PFSK-1 (cell line): ENCODE results near the gene LRRIQ1.

ENCODE experiments used
- FOXP2 ChIP-seq: optimal IDR thresholded peaks from 2 replicates; pipeline ENCODE3; 2011; ENCODE audit warnings: borderline replicate concordance, control low read depth, inconsistent platforms; ENCODE audit not compliant: insufficient read depth; ENCODE audit errors: extremely low read length, extremely low read depth
- POLR2AphosphoS5 ChIP-seq: IDR thresholded peaks from 2 replicates; pipeline ENCODE4 v1.6.1; 2012; ENCODE audit warnings: low read depth, mild to moderate bottlenecking, control low read depth, low read length, moderate library complexity
- SIN3A ChIP-seq: IDR thresholded peaks from 2 replicates; pipeline ENCODE4 v1.6.1; 2012; ENCODE audit warnings: mild to moderate bottlenecking, low read length, moderate library complexity, borderline replicate concordance; ENCODE audit not compliant: insufficient read depth
- TAF1 ChIP-seq: IDR thresholded peaks from 2 replicates; pipeline ENCODE4 v1.6.1; 2012; ENCODE audit warnings: low read length, control low read depth, borderline replicate concordance; ENCODE audit not compliant: insufficient read depth
- TF ChIP-seq, protein P1 (sequence below), 2 experiments: IDR thresholded peaks; 2 replicates each; pipeline versions ENCODE4 v1.6.1 to v1.8.0; 2011 to 2012; ENCODE audit warnings: low read depth in 2 of 2, low read length in 2 of 2, control low read depth in 1 of 2, inconsistent platforms in 1 of 2, mild to moderate bottlenecking in 1 of 2, moderate library complexity in 1 of 2; ENCODE audit not compliant: insufficient read depth in 1 of 2

DNA sequence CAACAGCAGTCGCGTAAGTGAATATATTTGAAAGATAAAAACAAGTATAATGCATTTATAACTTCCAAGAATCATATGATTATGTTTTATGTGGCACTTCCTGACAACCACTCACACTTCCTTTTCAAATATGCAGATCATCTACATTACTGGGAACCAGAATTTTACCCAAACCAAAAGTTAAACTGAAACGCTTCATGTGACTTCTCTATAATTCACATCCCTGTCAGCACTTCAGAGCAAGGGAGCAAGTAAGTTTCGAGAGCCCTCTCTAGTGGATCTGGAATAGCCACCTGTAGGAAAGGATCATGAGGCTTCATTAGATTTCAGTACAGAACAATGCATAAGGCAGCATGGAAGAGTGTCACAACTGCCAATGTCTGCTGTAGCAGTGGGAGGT is 230.2 kb downstream of the LRRIQ1 start:
- TF ChIP-seq POLR2AphosphoS5 (no peak), TAF1 (no peak), SIN3A (no peak), FOXP2 (no peak)
- TF ChIP-seq, protein P1, sequence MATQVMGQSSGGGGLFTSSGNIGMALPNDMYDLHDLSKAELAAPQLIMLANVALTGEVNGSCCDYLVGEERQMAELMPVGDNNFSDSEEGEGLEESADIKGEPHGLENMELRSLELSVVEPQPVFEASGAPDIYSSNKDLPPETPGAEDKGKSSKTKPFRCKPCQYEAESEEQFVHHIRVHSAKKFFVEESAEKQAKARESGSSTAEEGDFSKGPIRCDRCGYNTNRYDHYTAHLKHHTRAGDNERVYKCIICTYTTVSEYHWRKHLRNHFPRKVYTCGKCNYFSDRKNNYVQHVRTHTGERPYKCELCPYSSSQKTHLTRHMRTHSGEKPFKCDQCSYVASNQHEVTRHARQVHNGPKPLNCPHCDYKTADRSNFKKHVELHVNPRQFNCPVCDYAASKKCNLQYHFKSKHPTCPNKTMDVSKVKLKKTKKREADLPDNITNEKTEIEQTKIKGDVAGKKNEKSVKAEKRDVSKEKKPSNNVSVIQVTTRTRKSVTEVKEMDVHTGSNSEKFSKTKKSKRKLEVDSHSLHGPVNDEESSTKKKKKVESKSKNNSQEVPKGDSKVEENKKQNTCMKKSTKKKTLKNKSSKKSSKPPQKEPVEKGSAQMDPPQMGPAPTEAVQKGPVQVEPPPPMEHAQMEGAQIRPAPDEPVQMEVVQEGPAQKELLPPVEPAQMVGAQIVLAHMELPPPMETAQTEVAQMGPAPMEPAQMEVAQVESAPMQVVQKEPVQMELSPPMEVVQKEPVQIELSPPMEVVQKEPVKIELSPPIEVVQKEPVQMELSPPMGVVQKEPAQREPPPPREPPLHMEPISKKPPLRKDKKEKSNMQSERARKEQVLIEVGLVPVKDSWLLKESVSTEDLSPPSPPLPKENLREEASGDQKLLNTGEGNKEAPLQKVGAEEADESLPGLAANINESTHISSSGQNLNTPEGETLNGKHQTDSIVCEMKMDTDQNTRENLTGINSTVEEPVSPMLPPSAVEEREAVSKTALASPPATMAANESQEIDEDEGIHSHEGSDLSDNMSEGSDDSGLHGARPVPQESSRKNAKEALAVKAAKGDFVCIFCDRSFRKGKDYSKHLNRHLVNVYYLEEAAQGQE (IDR thresholded peaks at IDR 0.05; ENCODE audit: insufficient read depth in 1 of 2, low read depth in 2 of 2, low read length in 2 of 2), result no peak
